PC-3 (cell line): Measurements from ENCODE around the gene KLHL25. TPM values are rescaled to one million over a fixed set of nuclear protein-coding genes. Genes with fewer than 3 reads are reported as not detected.

ENCODE experiments used
- ATAC-seq: fragments of 200-7000 bp; cut with Tn5 transposase; 2 replicates; pipeline ENCODE4 v1.9.1; 2020; ENCODE audit warnings: mild to moderate bottlenecking, moderate library complexity
- BruUV-seq: library from RNA; stranded (reverse); fragments of 400-500 nt; replicated peaks from 2 replicates; lab custom pipeline; 2021; lab: Mats Ljungman, UMichigan
- CTCF ChIA-PET: fragments of 300-600 bp; sonication (Branson Sonifier 250); formaldehyde crosslinking; loops from one replicate; lab custom pipeline; 2022; ENCODE audit warnings: antibody characterized with exemption; lab: Charles Lee
- POLR2A ChIA-PET: fragments of 300-600 bp; sonication (Branson Sonifier 250); formaldehyde crosslinking; loops from one replicate; lab custom pipeline; 2022; ENCODE audit warnings: antibody characterized with exemption; ENCODE audit not compliant: unreplicated experiment; lab: Charles Lee
- DNase-seq: peaks from one replicate; pipeline ENCODE4 v3.0.0-alpha.2; 2015
- H2AFZ ChIP-seq: fragments of 300-600 bp; sonication (generic); 2 replicates; pipeline ENCODE4 v1.6.0; 2016; ENCODE audit warnings: antibody characterized with exemption, low read length
- H3F3A ChIP-seq: fragments of 300-600 bp; sonication (generic); one replicate; pipeline ENCODE4 v1.6.0; 2017; ENCODE audit warnings: antibody characterized with exemption, low read length, control low read depth, mild to moderate bottlenecking; ENCODE audit not compliant: unreplicated experiment
- H3K27ac ChIP-seq: fragments of 300-600 bp; sonication (generic); 2 replicates; pipeline ENCODE4 v1.5.1; 2016; ENCODE audit warnings: mild to moderate bottlenecking, low read length
- H3K27me3 ChIP-seq: fragments of 300-600 bp; sonication (generic); 2 replicates; pipeline ENCODE4 v1.6.1; 2016; ENCODE audit warnings: low read length, mixed read lengths
- H3K36me3 ChIP-seq: fragments of 300-600 bp; sonication (generic); 2 replicates; pipeline ENCODE4 v1.6.1; 2016; ENCODE audit warnings: low read depth, mixed run types, low read length, mixed read lengths
- H3K4me1 ChIP-seq: fragments of 300-600 bp; sonication (generic); 2 replicates; pipeline ENCODE4 v1.5.1; 2016; ENCODE audit warnings: low read length; ENCODE audit not compliant: insufficient read depth
- H3K4me2 ChIP-seq: fragments of 300-600 bp; sonication (generic); 2 replicates; pipeline ENCODE4 v1.6.0; 2016; ENCODE audit warnings: low read length
- H3K4me3 ChIP-seq: fragments of 300-600 bp; sonication (generic); 2 replicates; pipeline ENCODE4 v1.5.1; 2016; ENCODE audit warnings: mild to moderate bottlenecking, low read length, mixed read lengths
- H3K79me2 ChIP-seq: fragments of 300-600 bp; sonication (generic); 2 replicates; pipeline ENCODE4 v1.6.1; 2017; ENCODE audit warnings: low read length, mixed read lengths
- H3K9ac ChIP-seq: fragments of 300-600 bp; sonication (generic); 2 replicates; pipeline ENCODE4 v1.6.0; 2016; ENCODE audit warnings: mild to moderate bottlenecking, low read length
- H3K9me2 ChIP-seq: fragments of 300-600 bp; sonication (generic); replicated peaks from 2 replicates; pipeline ENCODE4 v1.6.1; 2016; ENCODE audit warnings: mixed run types, low read length, mixed read lengths
- H3K9me3 ChIP-seq: fragments of 300-600 bp; sonication (generic); 2 replicates; pipeline ENCODE4 v1.6.1; 2016; ENCODE audit warnings: low read length, mixed read lengths
- H4K20me1 ChIP-seq: fragments of 300-600 bp; sonication (generic); 2 replicates; pipeline ENCODE4 v1.6.1; 2016; ENCODE audit warnings: low read length, mixed read lengths
- EZH2 ChIP-seq: fragments of 300-600 bp; sonication (generic); IDR thresholded peaks from one replicate; pipeline ENCODE4 v1.6.1; 2017; ENCODE audit warnings: antibody characterized with exemption, mild to moderate bottlenecking, low read length; ENCODE audit not compliant: unreplicated experiment
- EZH2phosphoT487 ChIP-seq: fragments of 300-600 bp; sonication (generic); IDR thresholded peaks from 2 replicates; pipeline ENCODE4 v1.6.1; 2018; ENCODE audit warnings: mild to moderate bottlenecking, antibody characterized with exemption, low read length, borderline replicate concordance
- intact Hi-C: fragments of 100-400 bp; cut with micrococcal nuclease; formaldehyde crosslinking; loops from 2 replicates; pipeline ENCODE4 v1.9.0; 2023
- total RNA-seq: library from RNA; depleted of rRNA; stranded (reverse); fragments of >200 nt; gene quantifications from 2 replicates; pipeline ENCODE4 v1.2.3, GENCODE V29; 2014
- TF ChIP-seq, protein P1 (sequence below): fragments of 300-600 bp; sonication (generic); conservative IDR thresholded peaks from 2 replicates; pipeline ENCODE4 v1.5.1; 2017; ENCODE audit warnings: antibody characterized with exemption, low read depth, mild to moderate bottlenecking, low read length

Gene KLHL25
- total RNA-seq, 1 experiment from 2014 or later: 7.2 TPM

GRCh38 chr15:85746641-85747040 lies 48.1 kb downstream of the KLHL25 start:
- BruUV-seq: no TSS peak

DNA sequence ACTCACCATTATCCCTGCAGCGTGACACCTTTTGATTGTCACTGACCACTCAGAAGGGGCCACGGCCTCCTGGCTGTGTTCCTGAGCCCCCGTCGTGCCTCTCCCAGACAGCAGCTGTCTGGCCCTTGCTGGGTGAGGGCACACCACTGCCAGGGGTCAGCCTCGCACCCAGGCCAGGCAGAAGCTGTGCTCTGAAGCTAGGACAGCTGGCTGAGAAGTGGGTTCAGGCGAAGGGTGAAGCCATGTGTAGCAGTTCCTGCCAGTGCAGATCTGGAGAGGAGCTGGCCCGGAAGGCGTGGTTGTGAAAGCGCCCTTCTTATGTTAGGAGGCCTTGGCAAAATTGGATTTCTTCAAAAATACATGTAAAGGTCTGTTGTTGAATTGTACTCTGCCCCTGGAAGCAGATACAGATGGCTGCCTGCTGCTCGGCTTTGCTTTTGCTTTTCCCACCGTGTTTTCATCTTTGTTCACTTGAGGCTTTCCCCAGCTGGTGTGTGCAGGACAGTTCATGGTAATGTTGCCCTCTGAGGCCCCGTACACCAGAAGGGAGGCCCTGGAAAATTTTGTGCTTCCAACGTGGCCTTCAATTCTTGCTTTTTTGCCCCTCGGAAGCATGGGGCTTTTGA lies 49.1 kb downstream of the KLHL25 start:
- no peaks in the 10 kb centered on the region for H3K9me3 ChIP-seq
- H3K4me1 ChIP-seq: no peaks in the 10 kb centered on the region
- peaks cover 6% of the 10 kb centered on the region for H3K36me3 ChIP-seq
- POLR2A ChIA-PET: no interaction called here
- H3K9ac ChIP-seq: no peak overlapping the region
- BruUV-seq: no TSS peak
- no peaks in the 10 kb centered on the region for H3K27me3 ChIP-seq
- H2AFZ ChIP-seq: no peak overlapping the region
- H4K20me1 ChIP-seq: no peaks in the 10 kb centered on the region
- H3K79me2 ChIP-seq: no peaks in the 10 kb centered on the region
- H3K9me2 ChIP-seq: no peaks in the 10 kb centered on the region
- DNase-seq: no peak
- CTCF ChIA-PET: no interaction called here
- no peak overlapping the region for H3K4me3 ChIP-seq
- no peaks in the 10 kb centered on the region for H3F3A ChIP-seq
- no peak overlapping the region for H3K27ac ChIP-seq
- no peak for ATAC-seq
- no peak for TF ChIP-seq EZH2phosphoT487
- TF ChIP-seq, protein P1, sequence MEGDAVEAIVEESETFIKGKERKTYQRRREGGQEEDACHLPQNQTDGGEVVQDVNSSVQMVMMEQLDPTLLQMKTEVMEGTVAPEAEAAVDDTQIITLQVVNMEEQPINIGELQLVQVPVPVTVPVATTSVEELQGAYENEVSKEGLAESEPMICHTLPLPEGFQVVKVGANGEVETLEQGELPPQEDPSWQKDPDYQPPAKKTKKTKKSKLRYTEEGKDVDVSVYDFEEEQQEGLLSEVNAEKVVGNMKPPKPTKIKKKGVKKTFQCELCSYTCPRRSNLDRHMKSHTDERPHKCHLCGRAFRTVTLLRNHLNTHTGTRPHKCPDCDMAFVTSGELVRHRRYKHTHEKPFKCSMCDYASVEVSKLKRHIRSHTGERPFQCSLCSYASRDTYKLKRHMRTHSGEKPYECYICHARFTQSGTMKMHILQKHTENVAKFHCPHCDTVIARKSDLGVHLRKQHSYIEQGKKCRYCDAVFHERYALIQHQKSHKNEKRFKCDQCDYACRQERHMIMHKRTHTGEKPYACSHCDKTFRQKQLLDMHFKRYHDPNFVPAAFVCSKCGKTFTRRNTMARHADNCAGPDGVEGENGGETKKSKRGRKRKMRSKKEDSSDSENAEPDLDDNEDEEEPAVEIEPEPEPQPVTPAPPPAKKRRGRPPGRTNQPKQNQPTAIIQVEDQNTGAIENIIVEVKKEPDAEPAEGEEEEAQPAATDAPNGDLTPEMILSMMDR: no peak
- TF ChIP-seq EZH2: no peak
- no peak overlapping the region for H3K4me2 ChIP-seq
- intact Hi-C loops: no loop called here

More at GRCh38 chr15:85746641-85747040, 48.1 kb downstream of the KLHL25 start:
- CTCF ChIA-PET: no interaction called here
- H3F3A ChIP-seq: no peaks in the 10 kb centered on the region
- peaks cover 6% of the 10 kb centered on the region for H3K36me3 ChIP-seq
- no peaks in the 10 kb centered on the region for H3K4me1 ChIP-seq
- H3K27ac ChIP-seq: no peak overlapping the region
- POLR2A ChIA-PET: no interaction called here
- H4K20me1 ChIP-seq: no peaks in the 10 kb centered on the region
- H2AFZ ChIP-seq: no peak overlapping the region
- no peaks in the 10 kb centered on the region for H3K9me3 ChIP-seq
- intact Hi-C loops: no loop called here
- TF ChIP-seq EZH2: no peak
- TF ChIP-seq EZH2phosphoT487: no peak
- TF ChIP-seq, protein P1: no peak
- no peak overlapping the region for H3K4me2 ChIP-seq
- H3K9me2 ChIP-seq: no peaks in the 10 kb centered on the region
- H3K27me3 ChIP-seq: no peaks in the 10 kb centered on the region
- no peaks in the 10 kb centered on the region for H3K79me2 ChIP-seq
- H3K9ac ChIP-seq: no peak overlapping the region
- no peak for ATAC-seq
- no peak for DNase-seq
- no peak overlapping the region for H3K4me3 ChIP-seq

DNA sequence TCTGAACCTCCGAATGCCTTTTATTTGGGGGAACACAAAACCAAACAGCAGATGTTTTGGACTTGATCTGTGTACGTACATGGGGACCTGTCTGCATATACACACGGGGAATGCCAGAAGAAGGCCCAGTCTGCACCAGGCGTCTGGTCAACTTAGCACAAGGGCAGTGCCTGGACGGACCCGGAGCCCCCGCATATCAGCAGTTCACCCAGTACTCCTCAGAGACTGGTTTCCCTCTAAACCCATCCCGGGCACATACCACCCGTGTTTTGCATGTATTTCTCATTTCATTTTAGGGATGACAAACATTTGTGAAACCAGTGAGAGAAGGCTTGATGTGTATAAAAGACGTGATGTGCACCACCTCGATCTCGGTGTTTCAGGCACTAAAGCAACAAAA lies 49.7 kb downstream of the KLHL25 start:
- Histone ChIP-seq H3K4me1 (no peaks in the 10 kb centered on the region), H3K9me2 (no peaks in the 10 kb centered on the region), H3F3A (no peaks in the 10 kb centered on the region), H3K9ac (no peak overlapping the region), H3K9me3 (no peaks in the 10 kb centered on the region), H3K36me3 (peaks cover 9% of the 10 kb centered on the region), H4K20me1 (no peaks in the 10 kb centered on the region), H3K4me3 (no peak overlapping the region), H3K79me2 (no peaks in the 10 kb centered on the region), H3K4me2 (no peak overlapping the region), H2AFZ (no peak overlapping the region), H3K27ac (no peak overlapping the region), H3K27me3 (no peaks in the 10 kb centered on the region)
- ChIA-PET CTCF (no interaction called here), POLR2A (no interaction called here)
- BruUV-seq: no TSS peak
- ATAC-seq (no peak), DNase-seq (no peak)
- TF ChIP-seq, protein P1: no peak
- TF ChIP-seq EZH2 (no peak), EZH2phosphoT487 (no peak)
- intact Hi-C loops: no loop called here
